ENCODE measurements around the gene KIR3DL3.
"Not testable (repeated sequence)": the region's sequence is repeated elsewhere in the genome, so short reads cannot be mapped to it uniquely, and the experiment has no call there.

KIR3DL3 gene

DNA sequence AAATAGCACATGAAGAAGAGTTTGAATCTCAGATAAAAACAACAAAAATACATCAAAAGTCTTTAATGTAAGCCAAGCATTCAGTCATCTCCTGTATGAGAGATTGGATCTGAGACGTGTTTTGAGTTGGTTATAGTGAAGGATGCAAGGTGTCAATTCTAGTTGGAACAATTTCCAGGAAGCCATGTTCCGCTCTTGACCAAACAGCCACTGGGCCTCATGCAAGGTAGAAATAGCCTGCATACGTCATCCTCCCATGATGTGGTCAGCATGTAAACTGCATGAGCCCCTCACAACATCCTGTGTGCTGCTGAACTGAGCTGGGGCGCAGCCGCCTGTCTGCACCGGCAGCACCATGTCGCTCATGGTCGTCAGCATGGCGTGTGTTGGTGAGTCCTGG, at the start of gene KIR3DL3:
Gene KIR3DL3, plus strand, starts transcription at position 301 of the 400 bp plus-strand sequence. Its CDS starts 55 bp downstream, at position 356.
- no peak for DNase-seq

DNA sequence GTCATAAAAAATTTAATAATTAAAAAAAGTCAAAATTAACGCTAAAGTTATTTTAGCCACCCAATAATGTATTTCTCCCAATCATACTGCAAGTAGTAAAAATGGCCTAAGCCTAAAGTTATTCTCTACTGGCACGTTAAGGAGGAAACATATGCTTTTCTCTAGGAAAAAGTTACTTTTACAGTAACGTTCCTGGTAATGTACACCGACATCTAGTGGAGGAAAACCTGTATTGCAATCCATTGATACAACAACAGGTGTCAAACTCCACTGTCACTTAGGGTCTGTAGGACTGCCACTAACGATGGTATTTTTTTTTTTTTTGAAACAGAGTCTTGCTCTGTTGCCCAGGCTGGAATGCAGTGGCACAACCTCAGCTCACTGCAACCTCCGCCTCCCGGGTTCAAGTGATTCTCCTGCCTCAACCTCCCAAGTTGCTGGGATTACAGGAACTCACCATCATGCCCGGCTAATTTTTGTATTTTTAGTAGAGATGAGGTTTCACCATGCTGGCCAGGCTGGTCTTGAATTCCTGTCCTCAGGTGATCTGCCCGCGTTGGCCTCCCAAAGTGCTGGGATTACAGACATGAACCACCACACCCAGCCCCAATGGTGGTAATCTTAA, 47.9 kb upstream of the KIR3DL3 start:
- not testable (repeated sequence) for DNase-seq

DNA sequence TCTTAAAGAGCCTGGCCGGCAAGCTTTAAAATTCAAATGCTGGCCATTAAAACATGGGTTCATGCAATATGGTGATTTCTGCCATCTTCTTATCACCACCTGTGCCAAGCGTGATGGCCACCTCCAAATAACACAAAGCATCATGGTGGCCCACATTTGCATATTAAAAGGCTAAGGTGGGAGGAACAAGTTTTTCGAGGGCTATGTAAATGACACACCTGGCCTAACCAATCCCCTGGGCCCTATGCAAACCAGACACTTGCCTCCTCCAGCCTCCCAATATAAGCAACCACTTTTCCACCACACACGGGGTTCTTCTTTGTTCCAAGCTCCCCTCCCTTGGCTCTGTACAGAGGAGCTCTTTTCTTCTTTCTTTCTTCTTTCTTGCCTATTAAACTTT, 47.0 kb upstream of the KIR3DL3 start:
- no peak for DNase-seq

DNA sequence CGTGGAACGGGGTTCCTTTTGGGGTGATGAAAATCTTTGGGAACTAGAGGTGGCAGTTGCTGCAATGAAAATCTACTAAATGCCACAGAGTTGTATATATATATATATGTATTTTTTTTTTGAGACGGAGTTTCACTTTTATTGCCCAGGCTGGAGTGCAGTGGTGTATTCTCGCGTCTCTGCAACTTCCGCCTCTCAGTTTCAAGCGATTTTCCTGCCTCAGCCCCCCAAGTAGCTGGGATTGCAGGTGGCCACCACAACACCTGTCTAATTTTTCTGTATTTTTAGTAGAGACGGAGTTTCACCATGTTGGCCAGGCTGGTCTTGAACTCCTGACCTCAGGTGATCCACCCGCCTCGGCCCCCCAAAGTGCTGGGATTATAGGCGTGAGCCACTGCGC, 42.6 kb upstream of the KIR3DL3 start:
- DNase-seq: not testable (repeated sequence)

DNA sequence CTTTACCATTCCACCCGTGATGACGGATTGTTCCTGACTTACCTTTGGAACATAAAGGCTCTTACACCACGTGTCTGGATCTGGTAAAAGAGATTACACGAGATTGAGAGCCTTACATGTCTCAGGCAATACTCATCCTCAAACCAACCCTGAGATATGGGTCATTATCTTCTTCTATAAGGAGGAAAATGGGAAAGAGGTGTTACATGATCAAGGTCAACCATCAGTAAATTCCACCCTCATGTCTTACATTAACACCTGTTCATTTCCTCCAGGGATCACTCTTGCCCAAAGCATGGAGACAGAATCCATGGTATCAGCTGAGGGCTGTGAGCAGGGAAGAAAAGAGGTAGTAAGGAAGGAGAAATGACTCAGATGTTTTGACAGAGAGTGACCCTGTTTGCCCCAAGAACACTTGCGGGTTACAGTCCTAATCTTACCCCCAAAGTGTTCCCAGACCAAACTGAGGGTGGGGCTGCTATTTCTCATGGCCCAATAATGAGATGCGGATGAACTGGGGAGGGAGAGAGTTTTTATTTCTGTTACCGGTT, 41.9 kb upstream of the KIR3DL3 start:
- DNase-seq: no peak

DNA sequence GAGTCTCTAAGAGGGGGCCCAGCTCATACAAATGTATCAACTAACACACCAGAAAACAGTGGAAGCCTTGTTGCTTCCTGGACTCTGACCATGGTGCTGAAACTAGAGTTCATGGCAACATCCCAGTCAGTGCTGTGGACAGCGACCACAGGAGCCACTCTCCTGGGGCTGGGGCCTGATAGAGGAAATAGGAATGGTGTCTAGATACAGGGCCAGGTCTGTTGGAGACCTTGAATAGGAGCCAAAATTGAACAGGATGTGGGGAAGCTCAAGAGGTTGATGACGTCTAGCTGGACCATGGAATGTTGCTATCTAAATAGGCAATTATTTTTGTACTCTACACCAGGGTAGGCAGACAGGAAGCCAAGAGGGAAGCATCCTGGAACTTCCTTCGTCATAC, 39.7 kb upstream of the KIR3DL3 start:
- DNase-seq: peak; percentile 42

DNA sequence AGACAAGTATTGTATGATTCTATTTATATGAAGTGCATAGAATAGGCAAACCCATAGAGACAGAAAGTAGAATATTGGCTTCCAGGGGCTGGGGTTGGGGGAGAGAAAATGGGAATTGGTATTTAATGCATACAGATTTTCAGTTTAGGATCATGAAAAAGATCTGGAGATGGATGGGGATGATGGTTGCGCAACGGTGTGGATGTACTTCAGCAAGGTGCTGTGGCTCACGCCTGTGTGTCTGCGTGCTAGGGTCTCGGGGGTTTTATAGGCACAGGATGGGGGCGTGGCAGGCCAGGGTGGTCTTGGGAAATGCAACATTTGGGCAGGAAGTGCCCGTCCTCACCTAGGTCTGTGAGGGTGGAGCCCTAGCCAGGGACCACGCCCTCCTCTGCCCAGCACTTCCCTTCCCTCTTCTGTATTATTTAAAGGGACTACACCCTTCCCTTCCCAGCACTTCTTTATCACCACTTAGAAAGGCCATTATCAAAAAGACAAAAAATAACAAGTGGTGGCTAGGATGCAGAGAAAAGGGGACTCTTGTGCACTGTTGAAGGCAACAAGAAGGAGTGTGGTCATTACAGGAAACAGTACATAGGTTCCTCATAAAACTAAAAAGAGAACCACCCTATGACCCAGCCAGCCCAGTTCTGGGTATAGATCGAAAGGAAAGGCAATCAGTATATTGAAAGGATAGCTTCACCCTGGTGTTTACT, 32.5 kb upstream of the KIR3DL3 start:
- DNase-seq: no peak

DNA sequence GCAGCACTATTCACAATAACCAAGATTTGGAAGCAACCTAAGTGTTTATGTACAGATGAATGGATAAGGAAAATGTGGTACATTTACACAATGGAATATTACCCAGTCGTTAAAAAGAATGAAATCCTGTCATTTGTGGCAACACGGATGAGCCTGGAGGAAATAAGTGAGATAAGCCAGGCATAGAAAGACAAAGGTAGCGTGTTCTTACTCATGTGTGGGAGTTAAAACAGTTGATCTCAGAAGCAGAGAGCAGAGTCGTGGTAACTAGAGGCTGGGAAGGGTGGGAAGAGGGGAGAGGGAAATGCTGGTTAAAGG, 32.0 kb upstream of the KIR3DL3 start:
- no peak for DNase-seq

DNA sequence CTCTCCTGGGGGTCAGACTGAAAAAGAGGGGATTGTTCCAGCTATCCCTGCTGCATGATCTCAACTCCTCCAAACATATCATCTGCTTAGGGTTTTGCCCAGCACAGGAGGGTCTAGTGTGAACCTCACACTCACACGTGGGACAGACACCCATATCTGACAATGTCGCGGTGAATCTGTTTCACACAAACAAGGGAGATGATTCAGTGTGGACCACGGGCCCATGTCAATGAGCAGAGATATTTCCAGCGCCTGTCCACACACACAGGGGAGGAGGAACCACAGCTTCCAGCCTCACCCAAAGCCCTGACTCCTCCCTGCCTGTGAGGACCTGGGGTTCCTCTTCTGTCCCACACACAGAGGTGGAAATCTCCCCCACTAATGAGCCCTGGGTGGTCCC, 29.6 kb upstream of the KIR3DL3 start:
- no peak for DNase-seq

DNA sequence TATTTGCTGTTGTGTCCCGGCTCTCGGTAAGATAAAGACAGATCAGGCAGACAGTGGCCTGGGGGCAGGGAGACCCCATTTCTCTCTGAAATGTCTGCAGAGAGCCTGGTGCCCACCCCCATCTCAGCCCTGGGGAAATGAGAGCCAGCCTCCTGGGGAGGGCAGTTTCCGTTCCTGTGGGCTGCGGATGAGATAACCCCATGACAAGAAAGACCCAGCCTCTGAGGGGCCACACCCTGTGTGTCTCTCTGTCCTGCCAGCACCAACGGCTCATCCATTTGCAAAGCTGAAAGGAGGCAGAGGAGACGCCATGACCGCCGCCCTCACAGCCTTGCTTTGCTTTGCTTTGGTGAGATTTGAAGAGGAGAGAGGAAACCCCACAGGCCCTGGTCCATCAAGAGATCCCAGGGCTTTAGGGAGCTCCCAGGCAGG, 28.1 kb upstream of the KIR3DL3 start:
- no peak for DNase-seq

DNA sequence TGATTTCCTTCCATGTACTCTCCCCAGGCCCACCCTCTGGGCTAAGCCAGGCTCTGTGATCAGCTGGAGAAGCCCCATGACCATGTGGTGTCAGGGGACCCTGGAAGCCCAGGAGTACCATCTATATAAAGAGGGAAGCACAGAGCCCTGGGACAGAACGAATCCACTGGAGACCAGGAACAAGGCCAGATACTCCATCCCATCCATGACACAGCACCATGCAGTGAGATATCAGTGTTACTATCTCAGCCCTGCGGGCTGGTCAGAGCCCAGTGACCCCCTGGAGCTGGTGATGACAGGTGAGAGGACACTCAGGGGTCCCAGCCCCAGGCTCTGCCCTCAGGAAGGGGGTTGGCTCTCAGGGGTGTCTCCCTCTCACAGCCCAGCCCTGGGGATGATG, 27.5 kb upstream of the KIR3DL3 start:
- DNase-seq: no peak

DNA sequence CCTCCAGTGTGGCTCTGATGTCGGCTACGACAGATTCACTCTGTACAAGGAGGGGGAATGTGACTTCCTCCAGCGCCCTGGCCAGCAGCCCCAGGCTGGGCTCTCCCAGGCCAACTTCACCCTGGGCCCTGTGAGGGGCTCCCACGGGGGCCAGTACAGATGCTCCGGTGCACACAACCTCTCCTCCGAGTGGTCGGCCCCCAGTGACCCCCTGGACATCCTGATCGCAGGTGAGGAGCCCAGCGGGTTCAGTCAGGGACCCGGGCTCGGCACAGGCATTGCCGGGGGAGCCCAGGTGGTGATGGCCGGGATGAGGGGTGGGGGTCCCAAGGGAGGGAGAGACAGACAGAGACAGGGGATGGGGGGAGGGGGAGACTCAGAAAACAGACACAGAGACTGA, 26.5 kb upstream of the KIR3DL3 start:
- not testable (repeated sequence) for DNase-seq

DNA sequence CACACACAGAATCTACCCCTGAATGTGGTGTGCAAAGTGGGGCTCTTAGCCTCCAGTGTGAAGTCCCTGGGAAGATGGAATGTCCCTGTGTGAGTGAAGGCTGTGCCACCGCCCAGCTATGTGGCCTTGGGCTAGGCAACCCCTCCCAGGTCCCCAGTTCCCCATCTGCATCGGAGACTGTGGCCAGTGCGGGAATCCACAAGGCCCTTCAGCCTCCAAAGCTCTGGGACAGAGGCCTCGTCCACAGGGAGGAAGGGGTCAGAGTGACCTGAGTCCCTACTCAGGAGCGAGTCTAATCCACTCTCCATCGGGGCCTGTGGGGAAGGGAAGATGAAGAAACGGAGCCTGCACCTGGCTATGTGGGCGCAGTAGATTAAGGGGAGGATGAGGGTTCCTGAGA, 19.3 kb upstream of the KIR3DL3 start:
- peak; percentile 44 for DNase-seq

DNA sequence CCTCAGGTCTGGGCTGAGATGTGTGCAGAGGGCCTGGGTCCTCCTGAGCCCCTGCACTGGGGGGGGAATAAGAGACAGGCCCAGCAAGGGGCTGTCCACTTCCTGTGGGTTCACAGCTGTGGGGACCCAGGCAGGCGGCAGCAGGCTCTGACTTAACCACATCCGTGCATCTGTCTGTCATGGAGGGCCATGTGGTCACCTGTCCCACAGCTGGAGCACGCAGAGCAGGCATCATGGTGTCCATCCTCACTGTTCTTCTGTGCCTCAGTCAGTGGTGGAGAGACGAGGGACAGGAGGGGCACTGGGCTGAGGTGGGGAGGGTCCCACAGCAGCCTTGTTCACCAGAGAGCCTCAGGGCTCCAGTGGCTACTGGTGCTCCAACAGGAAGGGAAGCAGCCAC, 16.3 kb upstream of the KIR3DL3 start:
- no peak for DNase-seq

DNA sequence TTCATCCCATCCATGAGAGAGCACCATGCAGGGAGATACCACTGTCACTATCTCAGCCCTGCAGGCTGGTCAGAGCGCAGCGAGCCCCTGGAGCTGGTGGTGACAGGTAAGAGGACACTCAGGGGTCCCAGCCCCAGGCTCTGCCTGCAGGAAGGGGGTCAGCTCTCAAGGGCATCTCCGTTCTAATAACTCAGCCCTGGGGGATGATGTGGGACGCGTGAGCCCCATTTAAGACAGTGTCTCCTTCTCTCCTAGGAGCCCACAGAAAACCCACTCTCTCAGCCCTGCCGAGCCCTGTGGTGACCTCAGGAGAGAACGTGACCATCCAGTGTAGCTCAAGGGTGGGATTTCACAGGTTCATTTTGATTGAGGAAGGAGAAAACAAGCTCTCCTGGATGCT, 15.5 kb upstream of the KIR3DL3 start:
- DNase-seq: no peak

DNA sequence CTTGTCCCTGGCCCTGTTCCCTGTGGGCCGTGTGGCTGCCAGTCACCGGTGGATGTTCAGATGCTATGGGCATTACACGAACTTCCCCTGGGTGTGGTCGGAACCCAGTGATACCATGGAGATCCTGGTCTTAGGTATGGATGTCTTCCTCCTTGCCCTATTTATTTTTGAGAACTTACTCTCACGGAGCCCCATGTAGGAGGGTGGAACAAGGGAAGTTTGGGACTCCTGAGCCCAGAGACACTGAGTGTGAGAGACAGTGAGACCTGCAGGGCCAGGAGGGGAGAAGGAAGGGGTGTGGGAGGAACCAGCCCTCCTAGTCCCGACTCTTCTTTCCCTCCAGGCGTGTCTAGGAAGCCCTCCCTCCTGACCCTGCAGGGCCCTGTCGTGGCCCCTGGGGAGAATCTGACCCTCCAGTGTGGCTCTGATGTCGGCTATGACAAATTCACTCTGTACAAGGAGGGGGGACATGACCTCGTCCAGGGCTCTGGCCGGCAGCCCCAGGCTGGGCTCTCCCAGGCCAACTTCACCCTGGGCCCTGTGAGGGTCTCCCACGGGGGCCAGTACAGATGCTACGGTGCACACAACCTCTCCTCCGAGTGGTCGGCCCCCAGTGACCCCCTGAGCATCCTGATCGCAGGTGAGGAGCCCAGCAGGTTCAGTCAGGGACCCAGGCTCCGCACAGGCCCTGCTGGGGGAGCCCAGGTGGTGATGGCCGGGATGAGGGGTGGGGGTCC, 14.9 kb upstream of the KIR3DL3 start:
- DNase-seq: no peak

DNA sequence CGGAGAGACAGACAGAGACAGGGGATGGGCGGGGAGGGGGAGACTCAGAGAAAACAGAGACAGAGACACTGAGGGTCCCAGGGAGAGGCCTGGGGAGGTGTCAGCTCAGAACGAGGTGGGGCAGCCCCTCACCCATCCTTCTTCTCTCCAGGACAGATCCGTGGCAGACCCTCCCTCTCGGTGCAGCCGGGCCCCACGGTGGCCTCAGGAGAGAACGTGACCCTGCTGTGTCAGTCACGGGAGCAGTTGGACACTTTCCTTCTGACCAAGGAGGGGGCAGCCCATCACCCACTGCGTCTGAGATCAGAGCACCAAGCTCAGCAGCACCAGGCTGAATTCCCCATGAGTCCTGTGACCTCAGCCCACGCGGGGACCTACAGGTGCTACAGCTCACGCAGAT, 14.3 kb upstream of the KIR3DL3 start:
- DNase-seq: not testable (repeated sequence)

DNA sequence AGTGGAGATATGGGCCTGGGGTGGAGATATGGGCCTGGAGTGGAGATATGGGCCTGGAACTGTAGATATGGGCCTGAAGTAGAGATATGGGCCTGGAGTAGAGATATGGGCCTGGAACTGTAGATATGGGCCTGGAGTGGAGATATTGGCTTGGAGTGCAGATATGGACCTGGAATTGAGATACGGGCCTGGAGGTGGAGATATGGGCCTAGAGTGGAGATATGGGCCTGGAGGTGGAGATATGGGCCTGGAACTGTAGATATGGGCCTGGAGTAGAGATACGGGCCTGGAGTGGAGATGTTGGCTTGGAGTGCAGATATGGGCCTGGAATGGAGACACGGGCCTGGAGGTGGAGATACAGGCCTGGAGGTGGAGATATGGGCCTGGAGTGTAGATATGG, 402 bp downstream of the KIR3DL3 start:
- DNase-seq: no peak

DNA sequence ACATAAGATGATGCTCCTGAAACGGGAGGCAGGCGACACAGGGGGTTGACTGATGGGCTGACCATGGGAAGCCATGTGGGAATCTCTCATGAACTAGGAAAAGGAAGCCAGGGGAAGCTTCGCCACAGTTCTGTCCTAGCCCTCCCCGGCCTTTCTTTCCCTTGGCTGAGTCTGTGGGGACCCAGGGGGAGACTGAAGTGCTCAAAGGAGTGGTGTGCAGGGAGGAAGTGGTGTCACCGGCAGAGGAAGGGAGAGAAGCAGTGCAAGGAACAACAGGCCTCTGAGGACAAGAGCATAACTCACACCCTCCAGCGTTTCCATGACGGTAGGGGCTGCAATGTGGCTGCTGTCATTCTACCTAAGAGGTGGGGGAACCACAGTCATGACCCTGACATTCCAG, 1.1 kb downstream of the KIR3DL3 start:
- DNase-seq: no peak

DNA sequence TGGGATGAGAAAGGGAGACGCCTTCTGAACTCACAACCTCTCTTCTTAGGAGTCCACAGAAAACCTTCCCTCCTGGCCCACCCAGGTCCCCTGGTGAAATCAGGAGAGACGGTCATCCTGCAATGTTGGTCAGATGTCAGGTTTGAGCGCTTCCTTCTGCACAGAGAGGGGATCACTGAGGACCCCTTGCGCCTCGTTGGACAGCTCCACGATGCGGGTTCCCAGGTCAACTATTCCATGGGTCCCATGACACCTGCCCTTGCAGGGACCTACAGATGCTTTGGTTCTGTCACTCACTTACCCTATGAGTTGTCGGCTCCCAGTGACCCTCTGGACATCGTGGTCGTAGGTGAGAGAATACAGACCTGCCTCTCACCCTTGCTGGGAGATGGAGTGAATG, 3.3 kb downstream of the KIR3DL3 start:
- no peak for DNase-seq

DNA sequence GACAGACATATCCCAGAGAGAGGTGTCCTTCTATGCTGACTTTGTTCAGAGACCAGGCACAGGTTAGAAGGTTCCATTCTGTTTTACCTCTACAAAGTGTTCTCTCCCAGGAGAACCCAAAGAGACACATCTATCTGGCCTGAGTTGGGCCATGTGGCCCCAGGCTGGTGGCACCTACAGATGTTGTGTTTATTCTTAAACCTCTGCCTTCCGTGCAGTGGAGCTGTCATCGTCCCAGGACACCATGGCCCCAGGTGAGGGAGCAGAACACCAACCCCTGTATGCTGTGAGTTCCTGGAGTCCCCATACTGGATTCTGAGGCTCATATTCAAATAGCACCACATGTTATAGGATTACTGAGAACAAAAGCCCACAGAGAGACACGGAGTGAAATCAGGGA, 3.9 kb downstream of the KIR3DL3 start:
- no peak for DNase-seq

DNA sequence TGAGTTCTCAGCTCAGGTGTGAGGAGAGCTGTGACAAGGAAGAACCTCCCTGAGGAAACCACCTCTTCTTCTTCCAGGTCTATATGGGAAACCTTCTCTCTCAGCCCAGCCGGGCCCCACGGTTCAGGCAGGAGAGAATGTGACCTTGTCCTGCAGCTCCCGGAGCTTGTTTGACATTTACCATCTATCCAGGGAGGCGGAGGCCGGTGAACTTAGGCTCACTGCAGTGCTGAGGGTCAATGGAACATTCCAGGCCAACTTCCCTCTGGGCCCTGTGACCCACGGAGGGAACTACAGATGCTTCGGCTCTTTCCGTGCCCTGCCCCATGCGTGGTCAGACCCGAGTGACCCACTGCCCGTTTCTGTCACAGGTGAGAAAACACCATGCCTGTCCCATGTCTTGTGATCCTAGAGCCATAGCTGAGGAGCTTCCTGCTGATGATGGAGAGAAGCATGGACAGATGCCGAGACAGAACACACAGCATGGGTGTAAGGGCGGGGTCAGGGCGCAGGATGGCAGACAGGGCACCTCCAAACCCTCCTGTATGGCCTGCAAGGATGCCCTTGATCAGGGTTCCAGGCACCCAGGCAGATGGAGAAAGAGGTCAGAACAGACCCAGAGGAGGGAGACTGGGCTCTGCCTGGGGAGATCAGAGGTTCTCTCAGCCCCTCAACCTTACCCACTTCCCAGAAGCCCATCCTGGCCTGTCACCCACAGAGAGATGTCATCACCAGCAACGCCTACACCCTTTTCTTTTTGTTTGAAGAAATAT, 5.4 kb downstream of the KIR3DL3 start:
- no peak for DNase-seq

DNA sequence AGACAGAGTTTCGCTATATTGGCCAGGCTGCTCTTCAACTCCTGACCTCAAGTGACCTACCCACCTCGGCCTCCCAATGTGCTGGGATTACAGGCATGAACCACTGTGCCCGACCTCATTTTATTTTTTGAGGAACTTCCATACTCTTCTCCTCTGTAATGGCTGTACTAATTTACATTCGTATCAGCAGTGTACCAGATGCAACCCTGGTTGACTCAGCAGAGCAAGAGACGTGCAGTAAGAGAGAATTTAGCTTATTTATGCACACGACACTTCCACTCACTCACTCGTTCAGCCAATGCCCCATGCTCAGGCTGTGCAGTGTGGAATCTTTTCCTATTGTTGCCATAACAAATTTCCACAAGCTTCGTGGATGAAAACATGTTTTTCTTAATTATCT, 6.9 kb downstream of the KIR3DL3 start:
- no peak for DNase-seq

Data from activated effector memory CD4-positive, alpha-beta T cell treated with anti-CD3 and anti-CD28 coated beads, Interleukin-2, amount 50 U/mL, for 16 hours (primary cell).